Islet of Langerhans (tissue), 1 donor: ENCODE results near the gene TMCC1.

Experiments used
- FAIRE-seq: peaks from one replicate; lab custom pipeline; 2011; peaks lifted over from hg19 to GRCh38; lab: Jason Lieb, UNC

TMCC1 gene

GRCh38 chr3:129608087-129608935, 285.2 kb downstream of the TMCC1 start:
- no peak for FAIRE-seq

- no peak for FAIRE-seq
These were observed 286.0 kb downstream of the TMCC1 start for GRCh38 chr3:129607391-129608068.

- FAIRE-seq, result no peak
These were observed 286.7 kb downstream of the TMCC1 start, which contains the start of gene PLXND1 for GRCh38 chr3:129606636-129607390. TSS of gene PLXND1 (minus strand) at chr3:129606676. CDS start at chr3:129606639, 37 bp downstream.

- FAIRE-seq, result no peak
These were observed 287.4 kb downstream of the TMCC1 start for GRCh38 chr3:129605922-129606635.

- FAIRE-seq, result no peak
These were observed 288.1 kb downstream of the TMCC1 start for GRCh38 chr3:129605203-129605921.

- no peak for FAIRE-seq
These were observed 288.7 kb downstream of the TMCC1 start for GRCh38 chr3:129604767-129605166.

GRCh38 chr3:129603991-129604749, 289.3 kb downstream of the TMCC1 start:
- no peak for FAIRE-seq

GRCh38 chr3:129603561-129603942, 290.0 kb downstream of the TMCC1 start:
- FAIRE-seq, result no peak

GRCh38 chr3:129602730-129603560, 290.6 kb downstream of the TMCC1 start:
- no peak for FAIRE-seq

GRCh38 chr3:129602309-129602708, 291.2 kb downstream of the TMCC1 start:
- FAIRE-seq, result no peak

- no peak for FAIRE-seq
These were observed 291.8 kb downstream of the TMCC1 start for GRCh38 chr3:129601713-129602112.

GRCh38 chr3:129600348-129600747, 293.2 kb downstream of the TMCC1 start:
- FAIRE-seq, result no peak

- FAIRE-seq, result no peak
These were observed 293.9 kb downstream of the TMCC1 start for GRCh38 chr3:129599607-129600006.

GRCh38 chr3:129599073-129599472, 294.4 kb downstream of the TMCC1 start:
- no peak for FAIRE-seq

GRCh38 chr3:129598484-129598883, 295.0 kb downstream of the TMCC1 start:
- FAIRE-seq, result no peak

- FAIRE-seq, result no peak
These were observed 295.5 kb downstream of the TMCC1 start for GRCh38 chr3:129598000-129598381.
